HG02678 (cell line): ENCODE data around the gene HES1.

Source experiments
- ATAC-seq: cut with Tn5 transposase; IDR thresholded peaks from one replicate; pipeline ENCODE4 v1.9.1; 2021; ENCODE audit warnings: mild to moderate bottlenecking, moderate library complexity; ENCODE audit not compliant: unreplicated experiment

The HES1 gene

DNA sequence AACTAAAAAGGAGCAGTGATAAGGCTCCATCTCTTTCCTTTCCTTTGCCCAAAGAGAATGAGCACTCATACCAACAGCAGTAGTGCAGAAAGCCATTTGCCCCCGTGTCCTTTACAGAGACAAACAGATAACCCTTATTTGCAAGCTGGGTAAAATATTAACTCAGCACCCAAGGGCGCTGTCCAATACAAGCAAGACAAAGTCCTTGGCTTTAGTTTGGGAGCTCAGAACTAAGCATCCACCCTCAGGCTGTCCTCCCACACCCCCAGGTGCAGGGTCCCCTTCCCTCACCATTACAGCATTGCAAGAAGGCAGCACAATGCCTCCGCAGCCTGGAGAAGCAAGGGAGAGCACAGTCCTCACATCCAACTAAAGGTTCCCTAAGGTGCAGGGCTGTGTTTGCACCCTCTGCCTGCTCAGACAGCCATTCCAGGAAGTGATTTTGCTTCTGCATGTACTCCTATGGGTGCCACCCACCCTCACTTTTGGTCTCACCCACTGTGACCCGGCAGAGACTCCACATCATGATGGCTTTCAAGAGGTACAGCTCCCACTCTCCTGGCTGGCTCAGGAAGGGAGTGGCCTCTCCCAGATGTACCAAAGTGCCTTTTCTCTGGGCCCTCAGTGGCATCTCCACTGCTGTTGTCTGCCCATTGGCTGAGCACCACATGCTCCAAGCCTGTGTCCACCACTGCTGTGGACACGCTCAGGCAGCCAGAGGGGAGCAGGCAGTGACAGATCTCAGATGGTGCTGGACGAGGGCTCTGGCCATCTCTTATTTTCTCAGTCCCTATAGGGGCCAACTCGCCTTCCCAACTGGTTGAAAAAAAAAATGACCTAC, 34.1 kb upstream of the HES1 start:
- peak; percentile 29 for ATAC-seq

DNA sequence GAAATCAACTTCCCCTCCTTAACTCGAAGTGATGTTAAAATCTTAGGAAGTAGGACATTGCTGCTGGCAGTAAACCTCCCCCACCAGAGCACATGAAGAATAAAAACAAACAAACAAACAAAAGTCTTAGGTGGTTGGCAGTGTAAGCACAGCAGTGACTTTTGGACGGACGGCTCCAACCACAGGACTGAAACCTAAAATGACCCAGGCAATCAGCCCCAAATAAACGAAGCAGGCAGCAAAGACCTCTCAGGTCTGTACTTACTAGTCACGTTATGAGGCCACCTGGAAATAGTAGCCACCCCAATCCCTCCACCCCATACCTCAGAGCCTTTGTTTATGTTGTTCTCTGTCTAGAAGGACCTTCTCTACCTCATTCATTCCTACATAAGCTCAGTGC, 33.5 kb upstream of the HES1 start:
- no peak for ATAC-seq

DNA sequence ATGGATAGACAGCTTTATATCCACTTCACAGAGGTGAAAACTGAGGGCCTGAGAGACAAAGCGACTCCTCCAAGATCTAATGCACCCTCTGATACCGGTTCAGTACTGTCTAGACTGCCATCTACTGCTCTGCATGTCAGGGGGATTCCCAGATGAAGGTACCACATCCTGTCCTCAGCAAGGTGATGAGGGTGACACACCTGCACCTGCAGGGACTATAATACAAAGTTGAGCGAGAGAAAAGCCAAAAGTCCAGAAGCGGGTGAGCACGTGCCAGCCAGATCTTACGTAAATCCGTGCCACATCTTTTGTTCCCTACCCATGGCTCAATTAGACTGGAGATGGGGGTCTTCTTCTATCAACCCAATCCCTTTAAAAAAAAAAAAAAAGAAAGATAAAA, 32.4 kb upstream of the HES1 start:
- ATAC-seq, result peak; percentile 19

DNA sequence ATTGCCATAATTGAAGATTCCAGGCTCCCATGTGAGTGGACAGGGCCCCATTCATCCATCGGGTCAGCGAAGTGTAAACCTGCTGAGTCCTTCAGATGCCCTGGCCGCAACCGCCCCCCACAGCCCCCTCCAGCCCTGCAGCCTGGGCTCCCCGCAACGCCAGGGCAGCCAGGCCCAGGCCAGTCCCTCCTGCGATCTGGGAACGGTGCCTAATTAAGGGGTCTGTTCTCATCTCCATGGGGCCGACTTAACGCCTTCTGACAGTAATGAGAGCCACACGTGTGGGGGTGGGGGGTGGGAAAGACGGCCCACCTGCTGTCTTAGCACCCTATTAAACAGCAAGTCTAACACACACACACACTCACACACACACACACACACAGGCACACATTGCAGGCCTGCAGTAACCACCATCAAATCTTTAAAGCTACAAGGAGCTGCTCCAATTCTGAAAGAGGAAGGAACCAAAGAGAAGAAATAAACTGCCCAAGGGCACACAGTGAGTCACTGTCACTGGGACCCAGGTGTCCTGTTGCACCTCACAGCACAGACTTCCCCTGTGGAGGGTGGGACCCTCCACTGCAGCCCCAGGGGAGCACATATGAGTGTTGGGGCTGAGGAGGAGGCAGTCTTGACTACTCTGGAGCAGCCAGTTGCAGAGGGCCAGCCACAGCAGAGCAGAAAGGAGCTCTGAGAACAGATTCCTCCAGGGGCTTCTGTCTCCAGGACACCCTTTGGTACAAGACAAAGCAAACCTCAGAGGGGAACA, 31.8 kb upstream of the HES1 start:
- no peak for ATAC-seq

DNA sequence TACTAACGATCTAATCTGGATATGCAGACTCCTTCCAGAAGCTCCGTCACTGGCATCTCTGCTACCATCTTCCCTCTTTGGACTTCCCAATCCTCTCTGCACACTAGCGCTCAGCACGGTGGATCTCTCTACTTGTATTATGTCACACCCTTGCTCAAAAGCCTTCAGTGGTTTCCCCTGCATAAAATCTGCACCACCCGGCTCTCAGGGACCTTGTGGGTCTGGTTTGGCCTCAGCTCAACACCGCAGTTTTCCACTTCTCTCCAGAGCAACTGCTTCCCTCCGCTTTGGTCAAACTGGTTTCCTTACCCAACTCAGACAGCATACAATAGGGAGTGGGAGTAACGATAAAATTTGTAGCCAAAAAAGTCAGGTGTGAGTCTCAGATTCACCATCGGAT, 30.7 kb upstream of the HES1 start:
- ATAC-seq, result no peak

DNA sequence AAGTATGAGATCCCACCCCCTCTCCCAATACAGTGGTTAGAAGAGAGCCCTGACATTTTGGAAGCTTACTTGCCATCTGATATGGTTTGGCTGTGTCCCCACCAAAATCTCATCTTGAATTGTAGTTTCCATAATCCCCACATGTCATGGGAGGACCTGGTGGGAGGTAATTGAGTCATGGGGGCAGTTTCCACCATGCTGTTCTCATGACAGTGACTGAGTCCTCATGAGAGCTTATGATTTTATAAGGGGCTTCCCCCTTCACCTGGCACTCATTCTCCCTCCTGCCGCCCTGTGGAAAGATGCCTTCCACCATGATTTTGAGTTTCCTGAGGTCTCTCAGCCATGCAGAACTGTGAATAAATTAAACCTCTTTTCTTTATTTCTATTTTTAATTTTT, 28.8 kb upstream of the HES1 start:
- no peak for ATAC-seq

GRCh38 chr3:194109192-194109863, 26.6 kb upstream of the HES1 start:
- no peak for ATAC-seq

DNA sequence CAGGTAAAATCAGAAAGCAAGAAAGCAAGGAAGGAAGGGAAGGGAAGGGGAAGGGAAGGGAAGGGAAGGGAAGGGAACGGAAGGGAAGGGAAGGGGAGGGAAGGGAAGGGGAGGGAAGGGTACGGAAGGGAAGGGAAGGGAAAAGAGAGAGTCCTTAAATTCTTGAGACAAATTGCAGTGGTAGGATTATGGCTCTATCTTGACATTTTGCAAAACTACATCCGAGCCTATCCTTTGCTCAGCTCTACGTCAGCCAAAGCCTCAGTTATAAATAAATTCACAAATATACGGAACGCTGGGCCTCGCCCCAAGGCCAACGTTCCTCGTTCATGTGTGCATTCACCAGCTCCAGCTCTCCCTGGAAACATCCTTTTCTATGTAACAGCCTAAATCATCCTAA, 25.5 kb upstream of the HES1 start:
- ATAC-seq, result no peak

DNA sequence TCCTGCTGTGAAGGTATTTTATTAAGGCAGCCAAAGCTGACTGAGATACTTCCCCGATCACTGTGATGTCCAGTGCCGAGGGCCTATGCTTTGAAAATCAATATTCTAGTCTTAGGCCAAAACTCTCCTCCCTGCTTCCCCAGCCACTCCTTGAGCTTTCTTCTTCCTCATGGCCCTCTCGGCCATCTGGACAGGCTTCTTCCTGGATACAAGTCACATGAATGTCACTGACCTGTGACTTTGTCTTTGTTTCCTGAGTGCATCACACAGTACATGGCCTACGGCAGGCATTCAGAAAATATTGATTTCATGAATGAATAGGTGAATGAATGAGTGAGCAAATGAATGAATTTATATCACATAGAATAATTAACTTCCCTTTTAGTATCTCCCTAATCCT, 24.6 kb upstream of the HES1 start:
- ATAC-seq, result no peak

DNA sequence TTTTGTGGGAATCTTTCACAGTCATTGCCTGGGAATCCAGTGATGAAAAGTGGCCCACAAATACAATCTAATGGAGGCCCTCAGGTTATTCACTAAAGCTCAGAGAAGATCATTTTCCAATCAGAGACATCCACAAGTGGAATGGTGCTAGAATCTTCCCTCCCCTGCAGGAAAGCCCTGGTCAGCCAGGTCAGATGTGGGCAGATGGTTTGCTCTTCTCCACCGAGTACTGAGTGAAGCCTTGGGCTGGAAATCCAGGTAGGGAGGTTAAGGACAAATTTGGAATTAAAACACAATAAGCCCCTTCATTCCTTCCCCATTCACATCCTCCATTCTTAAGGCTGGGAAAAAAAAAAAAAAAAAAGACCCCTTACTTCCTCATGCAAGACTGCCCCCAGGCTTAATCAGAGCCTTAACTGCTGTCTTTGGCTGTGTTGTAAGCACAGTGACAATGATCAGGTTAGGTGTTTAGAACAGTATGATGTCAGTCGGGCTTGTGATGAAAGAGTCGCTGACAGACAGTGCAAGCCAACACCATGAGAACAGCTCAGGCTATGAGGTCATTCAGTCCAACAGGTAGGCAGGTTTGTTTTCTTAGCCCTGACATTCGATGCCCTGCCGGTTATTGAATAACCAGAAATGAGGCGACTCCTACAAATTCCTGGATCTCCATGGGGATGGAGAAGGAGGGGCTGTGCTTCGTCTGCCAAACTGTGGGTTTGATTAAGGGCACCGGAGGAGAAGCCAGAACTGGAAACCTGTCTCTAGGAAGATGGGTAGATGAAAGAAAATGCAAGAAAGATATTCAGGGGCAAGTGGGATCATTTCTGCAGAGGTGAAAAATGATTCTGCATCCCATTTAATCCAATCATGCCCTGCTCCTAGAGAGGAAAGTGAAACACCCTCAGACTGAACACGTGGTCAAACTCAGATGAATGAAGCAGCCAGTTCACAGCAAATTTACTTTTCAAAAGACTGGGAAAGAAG, 23.5 kb upstream of the HES1 start:
- no peak for ATAC-seq

- no peak for ATAC-seq
Measured at GRCh38 chr3:194114123-194114522, 21.8 kb upstream of the HES1 start.

DNA sequence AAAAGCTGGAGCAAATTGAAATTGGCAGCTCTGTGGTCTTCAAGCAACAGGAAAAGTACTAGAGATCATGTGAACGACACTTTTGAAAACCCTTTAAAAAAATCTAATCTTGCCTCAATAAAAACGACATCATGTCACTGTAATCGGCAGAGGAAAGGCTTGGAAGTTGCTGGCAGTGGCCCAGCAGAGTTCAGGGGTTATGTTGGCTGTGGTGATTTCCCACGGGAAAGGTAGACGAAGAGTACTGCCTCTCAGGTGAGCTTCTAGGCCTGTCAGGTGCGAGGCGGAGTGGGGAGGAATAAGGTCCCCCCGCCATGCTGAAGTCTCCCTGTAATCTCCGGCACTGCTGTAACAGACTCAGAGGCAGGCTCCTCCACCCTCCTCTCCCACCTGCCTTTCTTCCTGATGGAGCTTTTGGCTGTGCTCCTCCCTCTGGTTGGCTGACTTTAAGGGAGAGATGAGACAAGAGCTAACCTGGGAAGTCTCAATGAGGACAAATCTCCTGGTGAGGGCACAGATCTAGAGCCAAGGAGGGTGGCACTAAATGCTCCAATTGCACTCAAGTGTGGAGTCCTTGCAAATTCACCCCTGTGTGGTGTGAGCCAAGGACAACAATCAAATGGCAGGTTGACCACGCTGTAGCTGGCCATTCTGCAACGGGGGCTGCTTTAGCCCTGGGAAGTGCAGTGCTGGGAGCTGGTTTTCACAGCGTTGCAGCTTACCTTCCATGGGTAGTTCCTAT, 18.7 kb upstream of the HES1 start:
- ATAC-seq, result no peak

DNA sequence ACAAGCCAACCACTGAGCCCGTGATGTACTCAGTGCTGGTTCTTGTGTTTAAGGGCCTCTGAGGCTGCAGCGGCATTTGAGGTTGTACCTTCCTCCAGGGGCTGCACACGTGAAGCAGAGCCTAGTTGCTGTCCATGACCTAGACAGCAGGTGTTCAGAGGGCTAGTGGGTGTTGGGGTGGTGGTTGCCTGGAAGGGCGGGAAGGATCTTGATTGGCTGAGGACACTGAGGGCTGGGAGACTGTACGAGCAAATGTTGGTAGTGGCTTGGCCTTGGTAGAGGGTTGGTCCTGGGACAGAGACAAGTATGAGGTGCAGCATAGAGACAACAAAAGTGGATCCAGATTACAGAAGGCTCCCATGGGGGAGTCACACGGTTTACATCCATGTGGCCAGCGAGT, 17.0 kb upstream of the HES1 start:
- no peak for ATAC-seq

GRCh38 chr3:194119831-194120590, 15.9 kb upstream of the HES1 start:
- no peak for ATAC-seq

GRCh38 chr3:194120789-194121770, 14.9 kb upstream of the HES1 start:
- no peak for ATAC-seq

DNA sequence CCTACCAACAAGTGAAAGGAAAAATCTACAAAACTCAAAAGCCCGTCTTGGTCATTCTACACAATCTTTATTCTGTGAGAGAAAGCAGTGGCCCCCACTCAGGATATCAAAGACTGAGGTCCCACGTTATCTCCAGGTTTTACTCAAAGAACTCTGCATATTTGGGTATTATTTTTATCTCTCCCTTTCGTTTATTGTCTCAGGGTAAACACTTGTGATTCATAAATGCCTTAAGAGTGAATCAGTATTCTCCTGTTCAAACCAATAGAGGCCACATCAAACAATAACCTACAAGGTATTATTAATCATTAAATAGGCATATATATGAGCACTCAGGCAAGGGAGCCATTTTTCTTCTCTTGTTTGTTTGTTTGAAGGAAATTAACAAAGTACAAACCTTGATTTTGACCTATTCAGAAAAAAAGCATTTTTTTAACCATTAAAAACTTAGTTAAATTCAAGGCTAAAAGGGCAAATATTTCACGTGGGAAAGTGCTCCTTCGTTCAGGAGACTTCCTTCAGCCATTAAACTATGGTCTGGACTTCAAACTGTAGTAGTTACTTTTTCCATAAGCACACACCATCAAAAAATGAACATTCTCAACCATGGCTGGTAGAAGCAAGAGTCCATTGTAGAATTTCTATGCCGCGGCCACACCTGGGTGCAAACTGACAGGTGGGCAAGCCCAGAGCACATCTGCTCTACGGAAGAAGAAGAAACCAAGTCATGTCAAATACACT, 13.9 kb upstream of the HES1 start:
- ATAC-seq, result no peak

DNA sequence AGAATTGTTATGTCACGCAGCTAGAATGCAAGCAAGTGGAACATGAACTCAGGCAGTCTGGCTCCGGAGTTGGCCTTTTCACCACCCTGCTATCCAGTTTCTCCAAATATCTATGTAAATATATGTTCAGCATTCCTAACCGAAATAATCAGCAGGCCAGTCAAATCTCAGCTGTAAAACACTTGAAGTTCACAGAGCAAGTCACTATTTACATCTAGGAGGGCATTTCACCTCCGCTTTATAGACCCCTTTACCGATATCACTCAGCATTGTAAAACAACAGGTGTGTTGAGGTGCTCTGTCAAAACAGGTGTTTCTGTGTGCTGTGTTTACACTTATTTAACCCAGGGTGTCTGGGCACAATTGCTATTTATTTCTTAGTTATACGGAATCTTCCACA, 12.2 kb upstream of the HES1 start:
- no peak for ATAC-seq
